Measurements from ENCODE around the gene SPPL2A. TPM values are rescaled to one million over a fixed set of nuclear protein-coding genes. Genes with fewer than 3 reads are reported as not detected.

SPPL2A gene
- total RNA-seq, 4 donors from 2014 or later, result 127 to 209 (median 151) TPM

DNA sequence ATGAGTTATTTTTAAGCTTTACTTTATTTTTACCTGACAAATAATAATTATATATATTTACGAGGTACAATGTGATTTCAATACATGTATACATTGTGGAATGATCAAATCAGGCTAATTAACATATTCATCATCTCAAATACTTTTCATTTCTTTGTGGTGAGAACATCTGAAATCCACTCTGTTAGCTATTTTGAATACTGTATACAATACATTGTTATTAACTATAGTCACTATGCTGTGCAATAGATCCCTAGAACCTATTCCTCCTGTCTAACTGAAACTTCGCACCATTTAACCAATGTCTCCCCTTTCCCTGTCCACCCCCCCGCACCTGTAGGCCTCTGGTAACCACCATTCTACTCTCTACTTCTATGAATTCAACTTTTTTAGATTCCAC lies 7.9 kb upstream of the SPPL2A start:
- TF ChIP-seq, protein P1, sequence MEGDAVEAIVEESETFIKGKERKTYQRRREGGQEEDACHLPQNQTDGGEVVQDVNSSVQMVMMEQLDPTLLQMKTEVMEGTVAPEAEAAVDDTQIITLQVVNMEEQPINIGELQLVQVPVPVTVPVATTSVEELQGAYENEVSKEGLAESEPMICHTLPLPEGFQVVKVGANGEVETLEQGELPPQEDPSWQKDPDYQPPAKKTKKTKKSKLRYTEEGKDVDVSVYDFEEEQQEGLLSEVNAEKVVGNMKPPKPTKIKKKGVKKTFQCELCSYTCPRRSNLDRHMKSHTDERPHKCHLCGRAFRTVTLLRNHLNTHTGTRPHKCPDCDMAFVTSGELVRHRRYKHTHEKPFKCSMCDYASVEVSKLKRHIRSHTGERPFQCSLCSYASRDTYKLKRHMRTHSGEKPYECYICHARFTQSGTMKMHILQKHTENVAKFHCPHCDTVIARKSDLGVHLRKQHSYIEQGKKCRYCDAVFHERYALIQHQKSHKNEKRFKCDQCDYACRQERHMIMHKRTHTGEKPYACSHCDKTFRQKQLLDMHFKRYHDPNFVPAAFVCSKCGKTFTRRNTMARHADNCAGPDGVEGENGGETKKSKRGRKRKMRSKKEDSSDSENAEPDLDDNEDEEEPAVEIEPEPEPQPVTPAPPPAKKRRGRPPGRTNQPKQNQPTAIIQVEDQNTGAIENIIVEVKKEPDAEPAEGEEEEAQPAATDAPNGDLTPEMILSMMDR (IDR thresholded peaks at IDR 0.05), result no peak
- DNase-seq (ENCODE audit: low spot score), result no peak
- ATAC-seq (ENCODE audit: low FRiP score), result no peak

DNA sequence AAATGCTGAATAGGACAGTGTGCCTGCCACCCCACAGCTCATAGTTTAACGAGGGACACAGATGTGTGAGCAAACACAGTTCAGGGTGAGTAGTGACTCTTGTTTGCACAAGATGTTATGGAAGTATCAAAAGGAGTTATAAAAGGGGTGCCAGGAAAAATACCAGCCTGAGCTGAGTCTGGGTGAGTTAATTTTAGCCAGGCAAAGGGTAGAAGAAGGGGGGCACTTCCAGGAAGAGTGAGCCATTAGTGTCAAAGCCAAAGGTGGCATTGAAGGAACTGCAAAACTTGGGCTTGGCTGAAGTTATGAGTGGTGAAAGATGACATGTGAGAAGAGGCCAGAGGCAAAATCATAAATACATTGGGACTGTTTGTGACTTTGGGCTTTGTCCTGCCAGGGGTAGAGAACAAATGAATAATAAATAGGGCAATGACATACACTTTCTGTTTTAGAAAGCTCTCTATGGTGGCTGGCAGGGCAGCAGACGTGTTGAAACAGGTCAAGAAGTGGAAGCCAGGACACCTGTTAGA lies 1.9 kb upstream of the SPPL2A start:
- no peak for ATAC-seq (ENCODE audit: low FRiP score)
- TF ChIP-seq, protein P1 (IDR thresholded peaks at IDR 0.05), result no peak
- DNase-seq (ENCODE audit: low spot score), result no peak

DNA sequence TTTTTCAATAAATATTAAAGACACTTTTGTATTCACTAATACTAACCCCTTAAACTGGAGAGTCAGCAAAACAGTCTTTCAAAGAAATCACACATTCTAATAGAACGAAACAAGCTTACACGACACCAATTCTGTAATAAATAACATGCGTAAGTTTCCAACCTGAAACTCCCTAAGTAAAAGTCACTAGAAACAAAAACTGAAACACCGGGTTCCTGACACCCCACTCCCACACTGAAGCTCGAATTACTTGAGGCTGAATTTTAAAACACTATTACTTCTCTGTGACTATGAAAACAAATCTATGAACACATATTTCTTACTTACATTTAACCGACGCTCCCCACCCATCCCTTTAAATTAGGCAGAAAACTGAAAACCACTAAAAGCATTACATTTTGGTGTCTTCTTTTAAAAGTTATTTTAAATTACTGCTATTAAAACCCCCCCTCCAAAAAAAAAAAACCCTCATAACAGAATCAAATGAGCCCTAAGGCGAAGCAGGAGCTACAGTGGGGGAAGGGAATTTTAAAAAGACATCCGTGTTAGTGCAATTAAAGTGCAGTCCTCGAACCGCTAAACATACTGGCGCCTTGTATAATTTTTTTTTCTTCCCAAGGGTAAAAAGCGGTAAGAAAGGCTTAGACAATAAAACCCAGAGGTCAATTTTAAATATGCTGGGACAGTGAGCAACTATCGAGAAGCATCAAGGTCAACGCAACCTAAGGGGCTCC lies 878 bp downstream of the SPPL2A start:
- DNase-seq (ENCODE audit: low spot score), result no peak
- ATAC-seq (ENCODE audit: low FRiP score), result no peak
- TF ChIP-seq, protein P1 (IDR thresholded peaks at IDR 0.05), result no peak

DNA sequence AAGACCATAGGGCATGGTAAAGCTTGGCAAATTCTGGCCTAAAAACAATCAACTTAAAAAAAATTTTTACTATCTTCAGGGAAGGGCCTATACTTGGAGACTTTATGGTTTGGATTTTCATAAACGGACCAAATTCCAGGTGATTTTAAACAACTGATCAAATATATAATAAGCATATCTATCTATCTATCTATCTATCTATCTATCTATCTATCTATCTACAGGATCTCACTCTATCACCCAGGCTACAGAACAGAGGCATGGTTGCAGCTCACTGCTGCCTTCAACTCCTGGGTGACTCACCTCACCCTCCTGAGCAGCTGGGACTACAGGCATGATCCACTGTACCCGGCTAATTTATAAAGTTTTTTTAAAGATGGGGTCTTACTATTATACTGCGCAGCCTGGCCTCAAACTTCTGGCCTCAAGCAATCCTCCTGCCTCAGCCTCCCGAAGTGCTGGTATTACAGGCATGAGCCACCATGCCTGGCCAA lies 6.7 kb downstream of the SPPL2A start:
- ATAC-seq (ENCODE audit: low FRiP score) (no peak), DNase-seq (ENCODE audit: low spot score) (no peak)
- TF ChIP-seq, protein P1 (IDR thresholded peaks at IDR 0.05), result no peak

GRCh38 chr15:50753463-50753862 lies 12.0 kb downstream of the SPPL2A start:
- DNase-seq (ENCODE audit: low spot score) (no peak), ATAC-seq (ENCODE audit: low FRiP score) (no peak)
- TF ChIP-seq, protein P1 (IDR thresholded peaks at IDR 0.05), result no peak

DNA sequence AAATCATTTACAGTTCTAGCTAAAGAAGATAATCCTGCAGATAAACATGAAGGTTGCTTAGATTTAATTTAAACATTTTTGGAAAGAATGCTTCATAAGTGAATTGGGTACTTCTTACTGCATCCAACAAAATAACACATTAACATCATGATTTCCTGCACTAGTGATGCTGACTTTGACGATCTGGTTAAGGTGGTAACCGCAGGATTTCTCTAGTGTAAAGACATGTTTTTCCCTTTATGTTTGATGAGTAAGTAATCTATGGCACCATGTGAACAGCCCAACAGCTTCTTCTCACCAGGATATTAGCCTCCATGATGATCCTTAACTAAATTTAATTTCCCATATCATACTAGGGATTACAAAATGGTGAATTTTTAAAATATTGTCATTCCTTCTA lies 14.1 kb downstream of the SPPL2A start:
- no peak for DNase-seq (ENCODE audit: low spot score)
- ATAC-seq (ENCODE audit: low FRiP score), result no peak
- TF ChIP-seq, protein P1 (IDR thresholded peaks at IDR 0.05), result no peak

GRCh38 chr15:50750227-50750705 lies 15.2 kb downstream of the SPPL2A start:
- no peak for DNase-seq (ENCODE audit: low spot score)
- no peak for ATAC-seq (ENCODE audit: low FRiP score)
- TF ChIP-seq, protein P1 (IDR thresholded peaks at IDR 0.05), result no peak
